HL-60 (cell line): ENCODE data around the gene CINP.

ENCODE experiments used
- DNase-seq, 2 experiments: peaks; one replicate each; pipeline ENCODE4 v3.0.0-alpha.2; 2010 to 2020; ENCODE audit warnings: low read depth in 1 of 2, low spot score in 1 of 2
- H3K27ac ChIP-seq: fragments of 250-450 bp; sonication (Bioruptor Pico); replicated peaks from 2 replicates; pipeline ENCODE4 v1.5.1; 2020; ENCODE audit warnings: mild to moderate bottlenecking, moderate library complexity
- H3K27me3 ChIP-seq: fragments of 250-450 bp; sonication (Bioruptor Pico); 2 replicates; pipeline ENCODE4 v1.5.1; 2021; ENCODE audit warnings: mild to moderate bottlenecking, moderate library complexity; ENCODE audit not compliant: insufficient read depth, poor library complexity, severe bottlenecking
- H3K4me3 ChIP-seq: replicated peaks from 2 replicates; pipeline ENCODE4 v1.5.1; 2011; ENCODE audit warnings: mild to moderate bottlenecking, control low read depth, low read length; ENCODE audit not compliant: insufficient read depth
- GABPA ChIP-seq: IDR thresholded peaks from 2 replicates; pipeline ENCODE4 v1.6.1; 2012; ENCODE audit warnings: low read depth
- POLR2AphosphoS5 ChIP-seq: IDR thresholded peaks from 2 replicates; pipeline ENCODE4 v1.6.1; 2012; ENCODE audit warnings: low read depth
- REST ChIP-seq: IDR thresholded peaks from 2 replicates; pipeline ENCODE4 v1.6.1; 2012; ENCODE audit warnings: low read depth; ENCODE audit not compliant: insufficient replicate concordance
- SPI1 ChIP-seq: IDR thresholded peaks from 2 replicates; pipeline ENCODE4 v1.6.1; 2012; ENCODE audit warnings: low read depth, mild to moderate bottlenecking, borderline replicate concordance
- TF ChIP-seq, protein P1 (sequence below): IDR thresholded peaks from one replicate; pipeline ENCODE4 v1.5.1; 2011; ENCODE audit warnings: low read length, control low read depth, inconsistent platforms; ENCODE audit not compliant: insufficient read depth

The CINP gene

DNA sequence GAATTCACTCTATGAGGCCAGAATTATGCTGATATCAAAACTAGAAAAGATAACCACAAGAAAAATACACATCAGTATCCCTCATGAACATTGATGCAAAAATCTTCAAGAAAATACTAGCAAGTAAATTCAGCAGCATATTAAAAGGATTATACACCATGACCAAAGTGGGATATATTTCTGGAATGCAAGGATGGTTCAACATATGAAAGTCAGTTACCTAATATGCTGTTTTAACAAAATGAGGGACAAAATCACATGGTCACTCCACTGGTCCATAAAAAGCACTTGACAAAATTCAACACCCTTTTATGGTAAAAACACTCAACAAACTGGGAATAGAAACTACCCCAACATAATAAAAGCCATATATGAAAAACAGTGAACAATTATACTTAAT lies 40.3 kb upstream of the CINP start:
- no peak for DNase-seq
- no peak overlapping the region for H3K4me3 ChIP-seq
- H3K27ac ChIP-seq = no peak overlapping the region
- no peaks in the 10 kb centered on the region for H3K27me3 ChIP-seq
- TF ChIP-seq POLR2AphosphoS5 (no peak), GABPA (no peak), SPI1 (no peak), REST (no peak)
- TF ChIP-seq, protein P1, sequence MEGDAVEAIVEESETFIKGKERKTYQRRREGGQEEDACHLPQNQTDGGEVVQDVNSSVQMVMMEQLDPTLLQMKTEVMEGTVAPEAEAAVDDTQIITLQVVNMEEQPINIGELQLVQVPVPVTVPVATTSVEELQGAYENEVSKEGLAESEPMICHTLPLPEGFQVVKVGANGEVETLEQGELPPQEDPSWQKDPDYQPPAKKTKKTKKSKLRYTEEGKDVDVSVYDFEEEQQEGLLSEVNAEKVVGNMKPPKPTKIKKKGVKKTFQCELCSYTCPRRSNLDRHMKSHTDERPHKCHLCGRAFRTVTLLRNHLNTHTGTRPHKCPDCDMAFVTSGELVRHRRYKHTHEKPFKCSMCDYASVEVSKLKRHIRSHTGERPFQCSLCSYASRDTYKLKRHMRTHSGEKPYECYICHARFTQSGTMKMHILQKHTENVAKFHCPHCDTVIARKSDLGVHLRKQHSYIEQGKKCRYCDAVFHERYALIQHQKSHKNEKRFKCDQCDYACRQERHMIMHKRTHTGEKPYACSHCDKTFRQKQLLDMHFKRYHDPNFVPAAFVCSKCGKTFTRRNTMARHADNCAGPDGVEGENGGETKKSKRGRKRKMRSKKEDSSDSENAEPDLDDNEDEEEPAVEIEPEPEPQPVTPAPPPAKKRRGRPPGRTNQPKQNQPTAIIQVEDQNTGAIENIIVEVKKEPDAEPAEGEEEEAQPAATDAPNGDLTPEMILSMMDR = no peak

GRCh38 chr14:102396521-102396920 lies 33.8 kb upstream of the CINP start:
- DNase-seq = no peak
- H3K4me3 ChIP-seq = no peak overlapping the region
- no peaks in the 10 kb centered on the region for H3K27me3 ChIP-seq
- TF ChIP-seq, protein P1 = no peak
- no peak for TF ChIP-seq REST
- H3K27ac ChIP-seq = no peak overlapping the region

GRCh38 chr14:102394717-102395375 lies 32.2 kb upstream of the CINP start:
- Histone ChIP-seq H3K27ac (peak overlapping the region; percentile 74), H3K4me3 (no peak overlapping the region), H3K27me3 (no peaks in the 10 kb centered on the region)
- peak; percentile 52; the same call in 1 of the 2 replicates for TF ChIP-seq POLR2AphosphoS5
- TF ChIP-seq REST = peak; percentile 31
- TF ChIP-seq SPI1 = no peak
- peak; percentile 68 to 89 for DNase-seq

GRCh38 chr14:102392506-102392905 lies 29.8 kb upstream of the CINP start:
- Histone ChIP-seq H3K4me3 (no peak overlapping the region), H3K27ac (no peak overlapping the region), H3K27me3 (no peaks in the 10 kb centered on the region)
- TF ChIP-seq, protein P1 = no peak
- TF ChIP-seq GABPA = no peak
- TF ChIP-seq REST = no peak
- no peak for TF ChIP-seq SPI1
- no peak for TF ChIP-seq POLR2AphosphoS5
- DNase-seq = no peak
